ENCODE data around the gene ANTKMT. TPM values are rescaled to one million over a fixed set of nuclear protein-coding genes. Genes with fewer than 3 reads are reported as not detected.

The ANTKMT gene
- total and polyA plus RNA-seq, 2 donors from 2014 or later = 44.1 to 70.4 TPM

- intact Hi-C loops (cut with DNase I) = no loop called here
- TF ChIP-seq, protein P1, sequence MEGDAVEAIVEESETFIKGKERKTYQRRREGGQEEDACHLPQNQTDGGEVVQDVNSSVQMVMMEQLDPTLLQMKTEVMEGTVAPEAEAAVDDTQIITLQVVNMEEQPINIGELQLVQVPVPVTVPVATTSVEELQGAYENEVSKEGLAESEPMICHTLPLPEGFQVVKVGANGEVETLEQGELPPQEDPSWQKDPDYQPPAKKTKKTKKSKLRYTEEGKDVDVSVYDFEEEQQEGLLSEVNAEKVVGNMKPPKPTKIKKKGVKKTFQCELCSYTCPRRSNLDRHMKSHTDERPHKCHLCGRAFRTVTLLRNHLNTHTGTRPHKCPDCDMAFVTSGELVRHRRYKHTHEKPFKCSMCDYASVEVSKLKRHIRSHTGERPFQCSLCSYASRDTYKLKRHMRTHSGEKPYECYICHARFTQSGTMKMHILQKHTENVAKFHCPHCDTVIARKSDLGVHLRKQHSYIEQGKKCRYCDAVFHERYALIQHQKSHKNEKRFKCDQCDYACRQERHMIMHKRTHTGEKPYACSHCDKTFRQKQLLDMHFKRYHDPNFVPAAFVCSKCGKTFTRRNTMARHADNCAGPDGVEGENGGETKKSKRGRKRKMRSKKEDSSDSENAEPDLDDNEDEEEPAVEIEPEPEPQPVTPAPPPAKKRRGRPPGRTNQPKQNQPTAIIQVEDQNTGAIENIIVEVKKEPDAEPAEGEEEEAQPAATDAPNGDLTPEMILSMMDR (IDR thresholded peaks at IDR 0.05; ENCODE audit: borderline replicate concordance, extremely low read depth, insufficient read depth) = no peak
- FAIRE-seq = no peak
Observed at GRCh38 chr16:700684-701584, 20.0 kb upstream of the ANTKMT start.

DNA sequence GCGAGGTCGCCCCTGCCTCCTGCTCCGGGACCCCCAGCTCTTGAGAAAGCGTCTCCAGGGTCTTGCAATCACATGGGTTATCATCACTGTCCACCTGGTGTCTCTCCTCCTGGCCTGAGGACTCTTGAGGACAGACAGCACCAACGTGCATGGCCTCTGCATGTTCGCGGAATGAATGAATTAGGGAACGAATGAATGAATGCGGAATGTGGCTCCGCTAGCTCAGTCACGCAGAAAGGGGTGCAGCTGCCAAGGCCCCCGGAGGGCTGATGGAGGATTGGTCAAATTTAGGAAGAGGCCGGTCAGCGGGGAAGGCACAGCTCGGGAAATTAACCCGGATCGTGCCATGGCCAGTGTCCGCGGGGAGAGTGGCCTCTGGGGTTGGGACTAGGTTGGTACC is 18.6 kb upstream of the ANTKMT start:
- DNase-seq = no peak
- TF ChIP-seq, protein P1 (IDR thresholded peaks at IDR 0.05; ENCODE audit: borderline replicate concordance, extremely low read depth, insufficient read depth) = no peak
- no peaks in the 10 kb centered on the region for H3K4me1 ChIP-seq (ENCODE audit: control insufficient read depth in 2 of 3, insufficient read depth in 2 of 3, low read depth in 1 of 3, low read length in 3 of 3)
- H3K4me3 ChIP-seq (ENCODE audit: low read length in 3 of 3) = no peak overlapping the region
- H3K9ac ChIP-seq (ENCODE audit: low read length in 3 of 3) = no peak overlapping the region
- no peak overlapping the region for H3K27ac ChIP-seq (ENCODE audit: low read depth in 2 of 2, low read length in 2 of 2)
- FAIRE-seq = no peak
- H3K9me3 ChIP-seq (ENCODE audit: control insufficient read depth in 2 of 3, insufficient read depth in 1 of 3, low read length in 3 of 3) = no peaks in the 10 kb centered on the region
- intact Hi-C loops (cut with DNase I) = no loop called here
- peaks cover 20% of the 10 kb centered on the region for H3K27me3 ChIP-seq (ENCODE audit: control insufficient read depth, insufficient read depth, low read length)
- no peaks in the 10 kb centered on the region for H3K36me3 ChIP-seq (ENCODE audit: control insufficient read depth in 2 of 3, insufficient read depth in 3 of 3, low read length in 3 of 3)

More at GRCh38 chr16:700684-701584, 20.0 kb upstream of the ANTKMT start:
- no peaks in the 10 kb centered on the region for H3K36me3 ChIP-seq (ENCODE audit: control insufficient read depth in 2 of 3, insufficient read depth in 3 of 3, low read length in 3 of 3)
- H3K4me3 ChIP-seq (ENCODE audit: low read length in 3 of 3) = no peak overlapping the region
- H3K27me3 ChIP-seq (ENCODE audit: control insufficient read depth, insufficient read depth, low read length) = peaks cover 20% of the 10 kb centered on the region
- no peaks in the 10 kb centered on the region for H3K4me1 ChIP-seq (ENCODE audit: control insufficient read depth in 2 of 3, insufficient read depth in 2 of 3, low read depth in 1 of 3, low read length in 3 of 3)
- no peak overlapping the region for H3K9ac ChIP-seq (ENCODE audit: low read length in 3 of 3)
- H3K9me3 ChIP-seq (ENCODE audit: control insufficient read depth in 2 of 3, insufficient read depth in 1 of 3, low read length in 3 of 3) = no peaks in the 10 kb centered on the region
- DNase-seq = peak in 3 of 5 donors; percentile 59 to 77 (median 71)
- no peak overlapping the region for H3K27ac ChIP-seq (ENCODE audit: low read depth in 2 of 2, low read length in 2 of 2)

GRCh38 chr16:703406-703805 is 17.5 kb upstream of the ANTKMT start:
- intact Hi-C loops (cut with DNase I) = no loop called here
- FAIRE-seq (no peak), DNase-seq (no peak)
- Histone ChIP-seq H3K27ac (ENCODE audit: low read depth in 2 of 2, low read length in 2 of 2) (no peak overlapping the region), H3K27me3 (ENCODE audit: control insufficient read depth, insufficient read depth, low read length) (peaks cover 25% of the 10 kb centered on the region), H3K9ac (ENCODE audit: low read length in 3 of 3) (no peak overlapping the region), H3K4me1 (ENCODE audit: control insufficient read depth in 2 of 3, insufficient read depth in 2 of 3, low read depth in 1 of 3, low read length in 3 of 3) (no peaks in the 10 kb centered on the region), H3K36me3 (ENCODE audit: control insufficient read depth in 2 of 3, insufficient read depth in 3 of 3, low read length in 3 of 3) (no peaks in the 10 kb centered on the region), H3K4me3 (ENCODE audit: low read length in 3 of 3) (no peak overlapping the region), H3K9me3 (ENCODE audit: control insufficient read depth in 2 of 3, insufficient read depth in 1 of 3, low read length in 3 of 3) (no peaks in the 10 kb centered on the region)
- TF ChIP-seq, protein P1 (IDR thresholded peaks at IDR 0.05; ENCODE audit: borderline replicate concordance, extremely low read depth, insufficient read depth) = no peak

Measured in kidney (tissue), 14 donors.